A673 (cell line): Measurements from ENCODE around the gene TRPM3. TPM values are rescaled to one million over a fixed set of nuclear protein-coding genes. Genes with fewer than 3 reads are reported as not detected.

Experiments
- BruUV-seq: library from RNA; stranded (reverse); fragments of 400-500 nt; replicated peaks from 2 replicates; lab custom pipeline; 2021; lab: Mats Ljungman, UMichigan
- CTCF ChIA-PET: fragments of 300-600 bp; sonication (Branson Sonifier 250); formaldehyde crosslinking; loops from one replicate; lab custom pipeline; 2022; ENCODE audit warnings: antibody characterized with exemption; lab: Charles Lee
- POLR2A ChIA-PET: fragments of 300-600 bp; sonication (Branson Sonifier 250); formaldehyde crosslinking; loops from one replicate; lab custom pipeline; 2022; ENCODE audit warnings: antibody characterized with exemption; ENCODE audit not compliant: low non-redundant PET; lab: Charles Lee
- DNase-seq: peaks from one replicate; pipeline ENCODE4 v3.0.0-alpha.2; 2015; ENCODE audit warnings: low spot score
- H3K27ac ChIP-seq: fragments of 200-600 bp; sonication (generic); 2 replicates; pipeline ENCODE4 v1.5.1; 2016; ENCODE audit warnings: mixed run types, low read depth, mild to moderate bottlenecking, mixed read lengths, antibody characterized with exemption, low read length; ENCODE audit not compliant: poor library complexity, severe bottlenecking
- H3K27me3 ChIP-seq: fragments of 200-600 bp; sonication (generic); replicated peaks from 2 replicates; pipeline ENCODE4 v1.6.1; 2017; ENCODE audit warnings: mixed run types, low read depth, mild to moderate bottlenecking, mixed read lengths, antibody characterized with exemption, low read length; ENCODE audit not compliant: insufficient read depth, poor library complexity
- H3K36me3 ChIP-seq: fragments of 200-600 bp; sonication (generic); 2 replicates; pipeline ENCODE4 v1.6.1; 2016; ENCODE audit warnings: mixed run types, mild to moderate bottlenecking, mixed read lengths, antibody characterized with exemption, low read length; ENCODE audit not compliant: insufficient read depth, poor library complexity, severe bottlenecking
- H3K4me1 ChIP-seq: fragments of 200-600 bp; sonication (generic); 2 replicates; pipeline ENCODE4 v1.6.1; 2017; ENCODE audit warnings: mixed run types, mild to moderate bottlenecking, mixed read lengths, antibody characterized with exemption, low read length; ENCODE audit not compliant: insufficient read depth, poor library complexity, severe bottlenecking
- H3K4me3 ChIP-seq: fragments of 200-600 bp; sonication (generic); 2 replicates; pipeline ENCODE4 v1.5.1; 2016; ENCODE audit warnings: low read depth, mixed run types, mild to moderate bottlenecking, mixed read lengths, low read length; ENCODE audit not compliant: poor library complexity, severe bottlenecking
- H3K9me3 ChIP-seq: fragments of 200-600 bp; sonication (generic); 2 replicates; pipeline ENCODE4 v1.6.1; 2016; ENCODE audit warnings: mixed run types, low read depth, mild to moderate bottlenecking, mixed read lengths, antibody characterized with exemption, low read length; ENCODE audit not compliant: poor library complexity, severe bottlenecking
- CTCF ChIP-seq: fragments of 300-800, 200-600 bp; sonication (generic); conservative IDR thresholded peaks from 2 replicates; pipeline ENCODE4 v1.5.1; 2017; ENCODE audit warnings: low read depth, mild to moderate bottlenecking, antibody characterized with exemption, low read length, moderate library complexity, mixed read lengths
- EZH2 ChIP-seq: fragments of 200-600 bp; sonication (generic); IDR thresholded peaks from 2 replicates; pipeline ENCODE4 v1.6.1; 2017; ENCODE audit warnings: borderline replicate concordance, low read depth, mild to moderate bottlenecking, mixed read lengths, antibody characterized with exemption, low read length; ENCODE audit not compliant: poor library complexity, severe bottlenecking
- intact Hi-C: fragments of 100-400 bp; cut with micrococcal nuclease; formaldehyde crosslinking; loops from one replicate; pipeline ENCODE4 v1.10.0; 2022; ENCODE audit not compliant: unreplicated experiment
- total RNA-seq: library from RNA; stranded (reverse); gene quantifications from 2 replicates; pipeline ENCODE4 v1.2.3, GENCODE V29; 2021

The TRPM3 gene
- total RNA-seq, 1 experiment from 2014 or later = not detected

GRCh38 chr9:70887826-70888225 lies 233.6 kb downstream of the TRPM3 start:
- Histone ChIP-seq H3K9me3 (no peaks in the 10 kb centered on the region), H3K36me3 (no peaks in the 10 kb centered on the region), H3K27me3 (no peaks in the 10 kb centered on the region), H3K4me3 (no peak overlapping the region), H3K4me1 (no peaks in the 10 kb centered on the region), H3K27ac (no peak overlapping the region)
- intact Hi-C loops = no loop called here
- ChIA-PET POLR2A (no interaction called here), CTCF (no interaction called here)
- BruUV-seq = no TSS peak
- no peak for DNase-seq
- TF ChIP-seq EZH2 (no peak), CTCF (no peak)

DNA sequence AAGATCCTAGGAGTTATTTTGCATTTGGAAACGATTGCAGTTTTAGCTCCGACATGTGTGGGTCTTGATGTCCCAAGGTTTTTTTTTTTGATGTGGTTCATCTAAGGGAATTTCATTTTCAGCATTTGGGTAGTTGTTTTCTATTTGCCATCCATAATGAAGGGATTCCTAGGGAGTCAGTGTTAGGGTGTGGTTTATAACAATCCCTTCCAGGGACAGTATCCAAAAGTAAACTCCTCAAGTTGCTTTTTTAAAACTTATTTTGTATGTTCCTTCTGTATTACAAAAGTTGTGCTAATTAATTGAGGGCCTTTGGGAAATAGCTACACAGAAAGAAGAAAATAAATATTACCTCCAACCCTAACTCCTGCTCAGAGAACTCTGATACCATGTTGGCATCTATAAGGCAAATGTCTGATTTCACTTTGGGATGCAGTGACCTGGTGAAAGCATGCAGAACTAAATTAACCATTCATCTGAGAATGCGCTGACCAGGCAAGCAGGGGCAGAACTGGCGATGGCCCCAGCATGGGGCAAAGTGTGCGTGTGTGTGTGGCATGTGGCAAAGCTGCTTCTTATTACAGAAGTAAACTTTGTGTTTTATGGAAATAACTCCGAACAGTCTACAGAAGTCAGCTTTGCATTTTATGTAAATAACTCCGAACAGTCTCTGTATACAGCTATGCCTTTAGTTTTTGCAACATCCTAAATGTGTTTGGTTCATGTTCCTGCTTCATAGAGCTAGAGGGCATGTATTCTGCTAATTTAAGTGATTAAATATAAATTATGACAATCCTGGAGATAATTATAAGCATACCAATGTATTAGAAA lies 237.2 kb downstream of the TRPM3 start:
- no peaks in the 10 kb centered on the region for H3K27me3 ChIP-seq
- H3K4me3 ChIP-seq = no peak overlapping the region
- no peak for DNase-seq
- no peak overlapping the region for H3K27ac ChIP-seq
- CTCF ChIA-PET = no interaction called here
- no peaks in the 10 kb centered on the region for H3K9me3 ChIP-seq
- TF ChIP-seq CTCF (no peak), EZH2 (no peak)
- no peaks in the 10 kb centered on the region for H3K4me1 ChIP-seq
- intact Hi-C loops = no loop called here
- POLR2A ChIA-PET = no interaction called here
- H3K36me3 ChIP-seq = no peaks in the 10 kb centered on the region
- no TSS peak for BruUV-seq

DNA sequence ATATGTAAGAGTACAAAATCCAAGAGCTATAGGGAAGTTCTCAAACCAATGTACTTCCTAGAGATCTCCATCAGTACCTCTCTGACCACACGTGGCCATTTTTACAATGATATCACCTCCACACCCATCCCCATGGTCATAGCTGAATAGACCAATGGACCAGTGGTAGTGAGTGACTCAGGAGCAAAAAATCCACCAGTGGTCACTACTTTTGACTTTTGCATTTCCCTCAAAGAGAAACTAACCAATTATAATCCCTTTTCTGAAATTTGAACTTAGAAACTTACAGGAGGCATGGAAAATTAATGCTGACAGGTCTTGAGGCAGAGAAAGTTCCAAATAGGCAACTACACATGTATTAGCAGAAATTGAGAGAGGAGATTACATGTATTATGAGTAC lies 238.4 kb downstream of the TRPM3 start:
- BruUV-seq = no TSS peak
- Histone ChIP-seq H3K4me1 (no peaks in the 10 kb centered on the region), H3K4me3 (no peak overlapping the region), H3K36me3 (no peaks in the 10 kb centered on the region), H3K27ac (no peak overlapping the region), H3K9me3 (no peaks in the 10 kb centered on the region), H3K27me3 (no peaks in the 10 kb centered on the region)
- DNase-seq = no peak
- POLR2A ChIA-PET = no interaction called here
- intact Hi-C loops = no loop called here
- CTCF ChIA-PET = no interaction called here
- TF ChIP-seq CTCF = no peak
- no peak for TF ChIP-seq EZH2
